Mesendoderm (in vitro differentiated cells): ENCODE results near the gene LRRC4B.
"Not testable (repeated sequence)": the region's sequence is repeated elsewhere in the genome, so short reads cannot be mapped to it uniquely, and the experiment has no call there.

ENCODE experiments used
- DNase-seq: peaks from one replicate; pipeline ENCODE4 v3.0.0; 2013
- H2AK5ac ChIP-seq: 2 replicates; pipeline ENCODE4 v1.6.1; 2013; ENCODE audit warnings: low read length, inconsistent platforms
- H2BK120ac ChIP-seq: 2 replicates; pipeline ENCODE4 v1.6.1; 2013; ENCODE audit warnings: low read depth, mild to moderate bottlenecking, low read length, moderate library complexity, mixed read lengths
- H2BK15ac ChIP-seq: replicated peaks from 2 replicates; pipeline ENCODE4 v1.6.1; 2013; ENCODE audit warnings: low read depth, mild to moderate bottlenecking, moderate library complexity
- H2BK5ac ChIP-seq: 2 replicates; pipeline ENCODE4 v1.6.1; 2013; ENCODE audit warnings: low read length, inconsistent platforms
- H3K18ac ChIP-seq: 2 replicates; pipeline ENCODE4 v1.6.1; 2013; ENCODE audit warnings: mild to moderate bottlenecking, low read length, mixed read lengths
- H3K23ac ChIP-seq: one replicate; pipeline ENCODE4 v1.6.1; 2013; ENCODE audit warnings: low read length
- H3K27ac ChIP-seq: 2 replicates; pipeline ENCODE4 v1.5.1; 2013; ENCODE audit warnings: low read depth, mild to moderate bottlenecking, inconsistent platforms, low read length, moderate library complexity
- H3K27me3 ChIP-seq: 2 replicates; pipeline ENCODE4 v1.6.1; 2013; ENCODE audit warnings: low read length, control low read depth, mild to moderate bottlenecking, inconsistent platforms; ENCODE audit not compliant: insufficient read depth, poor library complexity
- H3K36me3 ChIP-seq: 2 replicates; pipeline ENCODE4 v1.6.1; 2013; ENCODE audit warnings: low read length, inconsistent platforms; ENCODE audit not compliant: control insufficient read depth, insufficient read depth
- H3K4ac ChIP-seq: one replicate; pipeline ENCODE4 v1.6.1; 2013; ENCODE audit warnings: low read depth, mild to moderate bottlenecking, low read length, moderate library complexity
- H3K4me1 ChIP-seq: 2 replicates; pipeline ENCODE4 v1.6.1; 2013; ENCODE audit warnings: low read depth, low read length, inconsistent platforms; ENCODE audit not compliant: control insufficient read depth
- H3K4me2 ChIP-seq: 2 replicates; pipeline ENCODE4 v1.6.1; 2013; ENCODE audit warnings: low read length
- H3K4me3 ChIP-seq: 2 replicates; pipeline ENCODE4 v1.5.1; 2013; ENCODE audit warnings: mild to moderate bottlenecking, low read length
- H3K56ac ChIP-seq: one replicate; pipeline ENCODE4 v1.6.1; 2013; ENCODE audit warnings: low read length
- H3K79me1 ChIP-seq: 2 replicates; pipeline ENCODE4 v1.6.1; 2013; ENCODE audit warnings: low read length, inconsistent platforms
- H3K79me2 ChIP-seq: 2 replicates; pipeline ENCODE4 v1.6.1; 2013; ENCODE audit warnings: mild to moderate bottlenecking, low read length; ENCODE audit not compliant: control insufficient read depth, insufficient read depth
- H3K9ac ChIP-seq: 2 replicates; pipeline ENCODE4 v1.6.1; 2013; ENCODE audit warnings: low read length, inconsistent platforms
- H4K5ac ChIP-seq: one replicate; pipeline ENCODE4 v1.6.1; 2013; ENCODE audit warnings: low read length
- H4K8ac ChIP-seq: one replicate; pipeline ENCODE4 v1.6.1; 2013; ENCODE audit warnings: low read depth, mild to moderate bottlenecking, control low read depth, low read length, moderate library complexity
- WGBS: extraction: QIAGEN DNeasy Blood & Tissue Kit; methylation state at CpG from one replicate; pipeline ENCODE4 v1.1.7; 2013; ENCODE audit warnings: low lambda C conversion rate, missing lambda C conversion rate; ENCODE audit not compliant: insufficient coverage; ENCODE audit errors: extremely low coverage; 5-methylcytosine and 5-hydroxymethylcytosine counted together

The LRRC4B gene

GRCh38 chr19:50601407-50602088 lies 33.3 kb upstream of the LRRC4B start:
- Histone ChIP-seq H3K27ac (no peak overlapping the region), H2BK5ac (no peak overlapping the region), H2AK5ac (no peak overlapping the region), H3K9ac (no peak overlapping the region), H4K5ac (no peak overlapping the region), H3K79me2 (no peaks in the 10 kb centered on the region), H3K4me1 (no peaks in the 10 kb centered on the region), H3K36me3 (no peaks in the 10 kb centered on the region), H3K56ac (no peak overlapping the region), H3K23ac (no peak overlapping the region), H2BK15ac (no peak overlapping the region), H3K79me1 (no peaks in the 10 kb centered on the region), H3K18ac (no peak overlapping the region), H3K4me2 (no peak overlapping the region), H4K8ac (no peak overlapping the region), H2BK120ac (no peak overlapping the region), H3K4me3 (no peak overlapping the region), H3K4ac (no peak overlapping the region), H3K27me3 (no peaks in the 10 kb centered on the region)
- DNase-seq: no peak
- WGBS: no CpG with 5 or more reads among the region's 11 CpGs

GRCh38 chr19:50599427-50599826 lies 31.2 kb upstream of the LRRC4B start:
- H3K4ac ChIP-seq: no peak overlapping the region
- H2BK15ac ChIP-seq: no peak overlapping the region
- H4K5ac ChIP-seq: no peak overlapping the region
- no peaks in the 10 kb centered on the region for H3K79me1 ChIP-seq
- no peak overlapping the region for H3K23ac ChIP-seq
- no peak overlapping the region for H2AK5ac ChIP-seq
- H2BK5ac ChIP-seq: no peak overlapping the region
- no peaks in the 10 kb centered on the region for H3K27me3 ChIP-seq
- no peak overlapping the region for H3K27ac ChIP-seq
- no peak overlapping the region for H2BK120ac ChIP-seq
- no peak overlapping the region for H3K4me3 ChIP-seq
- no peak overlapping the region for H3K4me2 ChIP-seq
- H4K8ac ChIP-seq: no peak overlapping the region
- no CpG with 5 or more reads among the region's 9 CpGs for WGBS
- no peaks in the 10 kb centered on the region for H3K4me1 ChIP-seq
- no peaks in the 10 kb centered on the region for H3K79me2 ChIP-seq
- H3K56ac ChIP-seq: no peak overlapping the region
- DNase-seq: peak; percentile 37
- no peaks in the 10 kb centered on the region for H3K36me3 ChIP-seq
- no peak overlapping the region for H3K9ac ChIP-seq
- no peak overlapping the region for H3K18ac ChIP-seq

GRCh38 chr19:50590191-50590590 lies 22.0 kb upstream of the LRRC4B start:
- no peak overlapping the region for H4K8ac ChIP-seq
- H2AK5ac ChIP-seq: no peak overlapping the region
- no peak overlapping the region for H3K9ac ChIP-seq
- H3K36me3 ChIP-seq: no peaks in the 10 kb centered on the region
- H2BK120ac ChIP-seq: no peak overlapping the region
- H4K5ac ChIP-seq: no peak overlapping the region
- H3K4me1 ChIP-seq: no peaks in the 10 kb centered on the region
- H2BK5ac ChIP-seq: no peak overlapping the region
- no CpG with 5 or more reads among the region's 3 CpGs for WGBS
- no peak overlapping the region for H3K4me2 ChIP-seq
- no peak overlapping the region for H3K4ac ChIP-seq
- H3K18ac ChIP-seq: no peak overlapping the region
- no peaks in the 10 kb centered on the region for H3K79me1 ChIP-seq
- no peak overlapping the region for H3K56ac ChIP-seq
- H3K27me3 ChIP-seq: no peaks in the 10 kb centered on the region
- H3K79me2 ChIP-seq: no peaks in the 10 kb centered on the region
- no peak overlapping the region for H3K23ac ChIP-seq
- no peak overlapping the region for H2BK15ac ChIP-seq
- H3K27ac ChIP-seq: no peak overlapping the region
- no peak for DNase-seq
- H3K4me3 ChIP-seq: no peak overlapping the region

- H3K18ac ChIP-seq, H3K4me2 ChIP-seq, H4K5ac ChIP-seq, H4K8ac ChIP-seq, H3K36me3 ChIP-seq, H3K4me1 ChIP-seq, DNase-seq, H3K4me3 ChIP-seq, H2BK120ac ChIP-seq, H2BK15ac ChIP-seq, H3K79me1 ChIP-seq, H3K56ac ChIP-seq, H3K4ac ChIP-seq, H3K79me2 ChIP-seq, H3K23ac ChIP-seq, H2AK5ac ChIP-seq, H3K27ac ChIP-seq, H2BK5ac ChIP-seq, H3K9ac ChIP-seq, H3K27me3 ChIP-seq: not testable (repeated sequence)
- WGBS: no CpG with 5 or more reads among the region's 24 CpGs
Measured at GRCh38 chr19:50581795-50582660, 13.8 kb upstream of the LRRC4B start.

- Histone ChIP-seq H3K4me1 (no peaks in the 10 kb centered on the region), H4K5ac (no peak overlapping the region), H2BK15ac (no peak overlapping the region), H3K4me3 (no peak overlapping the region), H3K79me2 (no peaks in the 10 kb centered on the region), H3K23ac (no peak overlapping the region), H3K56ac (no peak overlapping the region), H3K4ac (no peak overlapping the region), H2AK5ac (no peak overlapping the region), H3K27me3 (no peaks in the 10 kb centered on the region), H3K27ac (no peak overlapping the region), H2BK120ac (no peak overlapping the region), H3K79me1 (no peaks in the 10 kb centered on the region), H3K36me3 (no peaks in the 10 kb centered on the region), H4K8ac (no peak overlapping the region), H3K18ac (no peak overlapping the region), H3K4me2 (no peak overlapping the region), H3K9ac (no peak overlapping the region), H2BK5ac (no peak overlapping the region)
- WGBS: no CpG with 5 or more reads among the region's 13 CpGs
- peak; percentile 47 for DNase-seq
Measured at GRCh38 chr19:50580970-50581634, 12.9 kb upstream of the LRRC4B start.
